Fibroblast of mammary gland (primary cell): ENCODE measurements around the gene FAM83G.

Experiments used
- DNase-seq: peaks from one replicate; pipeline ENCODE4 v3.0.0-alpha.2; 2010; ENCODE audit warnings: low read depth
- H3K4me3 ChIP-seq: 2 replicates; pipeline ENCODE4 v1.5.1; 2011; ENCODE audit warnings: low read depth, mild to moderate bottlenecking, low read length, moderate library complexity; ENCODE audit not compliant: control insufficient read depth
- CTCF ChIP-seq: conservative IDR thresholded peaks from 2 replicates; pipeline ENCODE4 v1.5.1; 2011; ENCODE audit warnings: low read depth, low read length, inconsistent platforms; ENCODE audit not compliant: control insufficient read depth, insufficient read depth

Gene FAM83G

GRCh38 chr17:18980682-18981334 lies 23.8 kb downstream of the FAM83G start:
- no peak for TF ChIP-seq CTCF
- no peak overlapping the region for H3K4me3 ChIP-seq
- DNase-seq, result peak; percentile 83

- no peak for DNase-seq
- no peak overlapping the region for H3K4me3 ChIP-seq
- TF ChIP-seq CTCF, result no peak
Observed at GRCh38 chr17:18978655-18979054, 25.9 kb downstream of the FAM83G start.

- no peak for DNase-seq
- no peak for TF ChIP-seq CTCF
- H3K4me3 ChIP-seq, result no peak overlapping the region
Observed at GRCh38 chr17:18978050-18978449, 26.5 kb downstream of the FAM83G start.

GRCh38 chr17:18977646-18978045 lies 26.9 kb downstream of the FAM83G start:
- no peak for DNase-seq
- no peak for TF ChIP-seq CTCF
- H3K4me3 ChIP-seq, result no peak overlapping the region

GRCh38 chr17:18977021-18977420 lies 27.5 kb downstream of the FAM83G start:
- DNase-seq, result no peak
- TF ChIP-seq CTCF, result no peak
- H3K4me3 ChIP-seq, result no peak overlapping the region

- no peak overlapping the region for H3K4me3 ChIP-seq
- no peak for DNase-seq
- TF ChIP-seq CTCF, result no peak
Observed at GRCh38 chr17:18976201-18976600, 28.4 kb downstream of the FAM83G start.

GRCh38 chr17:18975597-18975996 lies 29.0 kb downstream of the FAM83G start:
- no peak for TF ChIP-seq CTCF
- no peak overlapping the region for H3K4me3 ChIP-seq
- no peak for DNase-seq
